GM21526 (cell line): ENCODE results near the gene NOP9.

Experiments
- ATAC-seq: cut with Tn5 transposase; IDR thresholded peaks from one replicate; pipeline ENCODE4 v1.9.1; 2021; ENCODE audit warnings: moderate library complexity; ENCODE audit not compliant: unreplicated experiment, low FRiP score

Gene NOP9, protein sequence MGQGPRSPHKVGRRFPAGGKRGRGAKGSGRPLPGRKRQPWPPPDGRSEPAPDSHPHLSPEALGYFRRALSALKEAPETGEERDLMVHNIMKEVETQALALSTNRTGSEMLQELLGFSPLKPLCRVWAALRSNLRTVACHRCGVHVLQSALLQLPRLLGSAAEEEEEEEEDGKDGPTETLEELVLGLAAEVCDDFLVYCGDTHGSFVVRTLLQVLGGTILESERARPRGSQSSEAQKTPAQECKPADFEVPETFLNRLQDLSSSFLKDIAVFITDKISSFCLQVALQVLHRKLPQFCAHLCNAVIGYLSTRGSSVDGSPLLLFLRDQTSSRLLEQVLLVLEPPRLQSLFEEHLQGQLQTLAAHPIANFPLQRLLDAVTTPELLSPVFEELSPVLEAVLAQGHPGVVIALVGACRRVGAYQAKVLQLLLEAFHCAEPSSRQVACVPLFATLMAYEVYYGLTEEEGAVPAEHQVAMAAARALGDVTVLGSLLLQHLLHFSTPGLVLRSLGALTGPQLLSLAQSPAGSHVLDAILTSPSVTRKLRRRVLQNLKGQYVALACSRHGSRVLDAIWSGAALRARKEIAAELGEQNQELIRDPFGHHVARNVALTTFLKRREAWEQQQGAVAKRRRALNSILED

DNA sequence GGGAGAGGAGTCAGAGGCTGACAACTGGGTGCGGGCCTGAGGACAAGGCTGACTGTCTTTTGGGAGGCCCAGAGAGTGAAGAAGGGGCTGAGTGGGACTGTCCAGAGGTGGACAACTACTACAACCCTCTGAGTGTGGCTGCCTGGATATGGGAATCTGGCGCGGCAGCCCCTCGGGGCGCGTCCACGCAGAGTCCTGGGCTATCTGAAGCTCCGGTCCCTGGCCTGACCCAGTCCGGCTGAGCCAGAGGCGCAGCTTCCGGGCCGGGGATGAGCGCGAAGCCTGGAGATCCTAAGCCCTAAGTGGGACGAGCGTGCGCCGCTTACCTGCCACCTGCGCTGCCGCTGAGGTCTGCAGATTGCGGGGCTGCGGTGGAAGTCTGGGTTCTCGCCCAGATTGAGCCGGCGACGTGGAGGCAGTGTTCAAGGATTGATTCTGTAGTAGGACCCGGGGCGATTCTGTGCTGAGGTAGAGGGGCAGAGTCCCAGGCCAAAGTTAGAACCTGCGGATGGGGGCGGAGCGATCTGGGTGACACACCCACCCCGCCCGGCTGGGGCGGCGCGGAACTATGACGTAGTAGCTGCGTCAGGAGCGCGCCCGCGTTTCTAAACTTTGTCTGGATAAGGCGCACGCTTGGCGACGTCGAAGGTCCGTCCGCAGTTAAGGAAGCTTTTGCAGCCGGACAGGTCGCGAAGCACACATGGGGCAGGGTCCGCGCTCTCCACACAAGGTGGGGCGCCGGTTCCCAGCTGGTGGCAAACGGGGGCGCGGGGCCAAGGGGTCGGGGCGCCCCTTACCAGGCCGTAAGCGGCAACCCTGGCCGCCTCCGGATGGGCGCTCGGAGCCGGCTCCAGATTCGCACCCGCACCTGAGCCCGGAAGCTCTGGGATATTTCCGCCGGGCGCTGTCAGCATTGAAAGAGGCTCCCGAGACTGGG lies at the start of gene NOP9, which contains the start of gene DHRS1:
NOP9 (plus strand) TSS at position 596 of the 937 bp plus-strand sequence; CDS start at position 701, 105 bp downstream.
DHRS1 (minus strand) TSS at position 526 of the 937 bp plus-strand sequence. CDS start 674 bp downstream, outside the sequence.
- peak; percentile 59 for ATAC-seq

DNA sequence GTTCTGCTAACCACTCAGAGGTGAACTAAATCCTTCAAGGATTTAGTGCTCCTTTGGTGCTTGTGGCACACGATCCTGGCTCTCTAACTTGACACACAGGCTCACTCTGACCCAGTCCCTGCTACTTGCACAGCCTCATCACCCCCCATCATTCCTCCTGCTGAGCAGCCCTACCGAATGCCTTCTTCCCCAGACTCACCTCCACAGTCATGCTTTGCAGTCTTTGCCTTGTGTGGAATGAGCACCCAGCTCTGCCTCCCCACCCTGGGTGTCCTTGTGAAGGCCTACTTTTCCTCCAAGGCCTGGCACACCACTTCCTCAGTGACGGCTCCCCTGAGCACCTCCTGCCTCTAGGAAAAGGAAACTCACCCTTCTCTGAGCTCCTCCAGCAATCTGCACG lies 49.3 kb upstream of the NOP9 start:
- ATAC-seq, result no peak

DNA sequence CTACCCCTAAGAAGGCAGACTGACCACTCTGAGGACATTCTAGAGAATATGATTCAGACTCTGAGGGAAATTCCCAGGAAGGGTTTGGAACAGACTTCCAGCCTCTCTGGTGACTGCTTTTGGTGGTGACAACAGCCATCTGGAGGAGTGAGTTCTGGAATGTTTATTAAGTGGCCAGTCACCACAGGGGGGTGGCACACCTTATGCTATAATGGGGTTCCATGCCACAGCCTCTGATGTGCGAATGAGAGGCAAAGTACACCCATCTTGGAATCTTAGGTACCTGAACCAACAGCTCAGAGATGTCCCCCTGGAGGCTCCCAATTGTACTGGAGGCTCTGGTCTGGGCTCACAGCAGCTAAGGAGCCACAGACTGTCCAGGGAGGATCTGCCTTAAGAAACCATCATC lies 47.8 kb upstream of the NOP9 start:
- no peak for ATAC-seq

DNA sequence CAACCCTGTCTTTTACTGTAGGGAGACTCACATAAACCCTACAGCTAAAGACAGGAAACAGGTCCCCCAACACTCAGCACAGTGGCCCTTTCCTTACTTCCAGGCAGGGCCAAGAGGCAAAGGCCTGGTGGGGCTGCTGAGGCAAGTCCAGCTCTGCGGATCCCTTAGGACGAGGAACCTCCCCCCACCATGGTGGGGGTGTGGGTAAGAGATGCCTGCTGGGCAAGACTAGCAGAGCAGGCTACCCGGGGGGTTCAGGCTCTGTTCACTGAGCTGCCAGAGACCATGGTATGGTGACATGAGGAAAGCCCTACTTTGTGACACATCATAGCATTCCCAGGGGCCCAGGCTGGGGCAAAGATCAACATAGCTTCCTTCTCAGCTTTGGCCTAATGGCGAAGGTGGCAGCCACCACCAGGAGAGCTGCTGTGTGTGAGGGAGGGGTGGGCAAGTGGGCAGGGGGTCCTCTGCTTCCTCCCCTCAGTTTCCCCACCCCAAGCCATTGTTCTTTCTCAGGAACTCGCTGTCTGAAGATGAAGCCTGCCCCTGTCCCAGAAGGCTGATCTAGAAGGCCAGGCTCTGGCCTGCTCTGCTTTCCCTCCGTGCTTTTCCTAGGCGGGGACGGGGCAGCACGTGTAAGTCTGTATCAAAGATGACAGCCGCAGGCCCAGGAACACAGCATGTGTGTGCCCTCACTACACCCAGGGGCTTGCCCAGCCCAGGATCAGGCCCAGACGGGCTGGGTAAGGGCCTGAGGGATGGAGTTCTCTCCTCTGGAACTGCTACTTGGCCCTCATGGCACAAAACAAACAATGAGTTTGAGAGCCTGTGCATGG lies 47.1 kb upstream of the NOP9 start:
- ATAC-seq, result no peak

DNA sequence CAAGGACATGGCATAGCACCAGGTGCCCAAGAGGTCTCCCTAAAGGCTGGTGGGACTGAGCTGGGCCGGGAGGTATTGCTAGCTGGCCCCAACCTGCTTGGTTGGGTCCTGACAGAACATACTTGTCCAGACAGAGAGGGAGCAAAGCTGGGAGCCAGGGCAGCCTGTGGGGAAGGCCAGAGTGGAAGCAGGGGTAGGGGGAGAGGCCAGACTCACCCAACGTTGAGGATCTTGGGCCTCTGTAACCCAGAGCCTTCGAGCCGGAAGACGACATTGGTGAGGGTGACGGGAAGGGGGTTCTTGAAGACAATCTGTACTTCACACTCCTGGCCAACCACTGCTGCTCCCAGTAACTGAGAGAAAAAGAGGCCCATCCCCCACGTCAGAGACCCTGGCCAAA lies 45.7 kb upstream of the NOP9 start:
- no peak for ATAC-seq

DNA sequence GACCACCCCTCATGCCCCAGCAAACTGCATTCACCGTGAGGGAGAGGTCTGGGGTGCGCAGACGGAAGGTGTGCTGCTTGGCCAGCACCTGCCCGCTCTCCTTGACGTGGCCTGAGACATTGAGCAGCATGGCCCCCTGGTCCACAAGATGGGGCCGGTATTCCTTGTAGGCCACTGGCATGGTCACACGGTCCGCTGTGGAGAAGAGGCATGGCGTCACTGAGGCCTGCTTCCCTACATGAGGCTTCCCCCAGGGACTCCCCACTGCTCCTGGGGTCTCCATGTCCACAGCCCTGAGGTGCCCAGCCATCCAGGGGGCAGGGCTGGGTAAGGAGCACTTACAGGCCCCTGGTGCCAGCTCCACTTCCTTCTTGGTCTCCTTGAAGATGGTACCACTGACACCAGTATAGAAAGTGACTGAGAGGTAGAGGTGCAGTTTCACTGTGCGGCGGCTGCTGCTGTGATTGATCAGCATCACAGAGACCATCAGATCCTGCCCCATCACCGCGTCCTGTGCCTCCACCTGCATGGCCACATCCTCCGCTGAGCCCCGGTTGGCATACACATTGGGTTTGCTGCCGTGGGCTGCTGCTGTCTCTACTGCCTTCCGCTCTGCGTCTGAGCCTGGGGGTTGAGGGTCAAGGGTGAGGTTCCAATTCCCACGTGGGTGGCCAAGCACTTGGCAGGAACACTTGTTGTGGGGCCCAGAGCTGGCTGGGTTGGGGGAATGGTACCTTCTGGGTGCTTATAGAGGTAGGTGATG lies 44.8 kb upstream of the NOP9 start:
- no peak for ATAC-seq

DNA sequence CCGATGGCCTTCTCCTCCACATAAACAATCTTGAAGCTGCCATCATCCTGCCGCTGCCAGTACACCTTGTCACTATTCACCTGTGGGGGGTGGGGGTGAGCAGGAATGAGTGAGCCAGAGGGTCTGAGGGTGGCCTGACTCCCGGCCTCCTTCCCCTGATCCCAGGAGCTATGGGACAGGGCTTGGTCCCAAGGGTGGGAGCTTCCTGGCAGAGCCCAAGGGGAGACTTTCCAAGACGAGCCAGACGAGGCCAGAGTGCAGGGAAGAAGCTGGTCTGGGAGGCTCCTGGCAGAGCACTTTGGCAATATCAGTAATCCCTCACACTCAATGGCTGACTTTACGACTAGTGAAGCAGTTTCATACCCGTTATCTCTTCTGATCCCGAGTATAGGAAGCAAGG lies 44.2 kb upstream of the NOP9 start:
- no peak for ATAC-seq

DNA sequence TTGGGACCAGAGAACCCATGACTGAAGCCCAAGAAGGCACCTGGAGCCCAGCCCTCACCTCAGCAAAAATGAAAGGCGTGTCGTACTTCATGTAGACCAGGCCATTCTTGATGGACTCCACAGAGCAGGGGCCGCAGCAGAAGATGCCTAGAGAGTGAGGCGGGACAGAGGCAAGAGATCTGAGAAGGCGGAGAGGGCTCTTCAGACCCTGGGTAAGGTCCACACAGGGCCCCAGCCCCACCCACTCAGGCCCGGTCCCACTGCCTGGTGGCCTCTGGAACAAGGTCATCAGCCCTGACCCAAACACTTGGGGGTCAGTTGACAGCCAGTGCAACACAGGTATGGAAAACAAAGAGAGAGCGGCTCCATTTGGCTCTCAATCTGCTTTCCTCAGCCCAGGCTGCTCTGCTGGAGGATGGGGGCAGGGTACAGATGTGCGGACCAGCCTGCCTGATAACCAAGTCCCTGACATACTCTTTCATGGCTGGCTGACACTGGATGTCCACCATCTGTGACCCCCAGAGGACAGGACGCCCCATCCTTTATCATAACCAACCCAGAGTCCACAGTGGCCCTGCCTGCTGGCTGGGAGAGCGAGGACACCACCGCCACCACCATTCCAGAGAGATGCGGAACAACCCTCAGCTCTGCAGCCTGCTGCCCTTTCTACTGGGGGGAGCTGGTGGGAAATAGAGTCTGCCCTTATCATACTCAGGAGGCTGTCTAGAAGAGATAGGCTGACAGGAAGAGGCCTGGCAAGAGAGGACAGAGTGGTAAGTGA lies 43.5 kb upstream of the NOP9 start:
- no peak for ATAC-seq

DNA sequence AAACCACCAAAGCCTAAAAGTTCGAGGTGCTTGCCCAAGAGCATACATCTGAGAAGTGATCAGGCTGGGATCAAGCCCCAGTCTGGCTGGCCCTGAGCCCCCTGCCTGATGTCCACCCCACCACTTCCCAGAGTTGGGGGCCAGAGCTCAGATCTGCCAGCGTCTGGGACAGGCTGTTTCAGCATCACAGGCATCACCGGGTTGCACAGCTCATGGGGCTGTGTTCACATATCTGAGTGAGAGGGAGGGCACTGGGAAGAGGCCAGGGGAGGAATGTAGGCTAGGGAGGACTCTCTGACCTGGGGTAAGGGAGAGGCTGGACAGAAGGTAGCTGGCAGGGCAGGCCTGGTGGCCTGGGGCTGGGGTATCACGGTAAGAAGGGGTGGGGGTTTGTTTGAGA lies 42.7 kb upstream of the NOP9 start:
- no peak for ATAC-seq

DNA sequence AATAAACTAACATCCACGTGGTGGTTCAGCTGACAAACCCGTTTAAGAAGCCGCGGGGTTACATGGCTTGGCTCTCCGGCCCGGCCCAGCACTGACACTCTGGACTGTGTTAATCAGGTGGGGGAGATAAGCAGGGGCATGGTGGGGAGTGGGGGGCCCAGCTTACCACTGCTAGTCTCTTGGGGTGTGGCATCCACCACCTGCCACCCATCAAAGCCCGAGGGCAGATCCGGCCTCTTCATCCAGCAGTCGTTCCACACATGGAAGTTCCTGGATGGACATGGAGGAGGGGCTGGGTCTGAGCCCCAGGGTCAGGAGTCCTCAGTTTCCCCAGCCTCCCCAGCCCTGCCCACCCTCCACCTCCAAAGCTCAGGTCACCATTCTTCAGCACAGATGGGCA lies 41.5 kb upstream of the NOP9 start:
- no peak for ATAC-seq

DNA sequence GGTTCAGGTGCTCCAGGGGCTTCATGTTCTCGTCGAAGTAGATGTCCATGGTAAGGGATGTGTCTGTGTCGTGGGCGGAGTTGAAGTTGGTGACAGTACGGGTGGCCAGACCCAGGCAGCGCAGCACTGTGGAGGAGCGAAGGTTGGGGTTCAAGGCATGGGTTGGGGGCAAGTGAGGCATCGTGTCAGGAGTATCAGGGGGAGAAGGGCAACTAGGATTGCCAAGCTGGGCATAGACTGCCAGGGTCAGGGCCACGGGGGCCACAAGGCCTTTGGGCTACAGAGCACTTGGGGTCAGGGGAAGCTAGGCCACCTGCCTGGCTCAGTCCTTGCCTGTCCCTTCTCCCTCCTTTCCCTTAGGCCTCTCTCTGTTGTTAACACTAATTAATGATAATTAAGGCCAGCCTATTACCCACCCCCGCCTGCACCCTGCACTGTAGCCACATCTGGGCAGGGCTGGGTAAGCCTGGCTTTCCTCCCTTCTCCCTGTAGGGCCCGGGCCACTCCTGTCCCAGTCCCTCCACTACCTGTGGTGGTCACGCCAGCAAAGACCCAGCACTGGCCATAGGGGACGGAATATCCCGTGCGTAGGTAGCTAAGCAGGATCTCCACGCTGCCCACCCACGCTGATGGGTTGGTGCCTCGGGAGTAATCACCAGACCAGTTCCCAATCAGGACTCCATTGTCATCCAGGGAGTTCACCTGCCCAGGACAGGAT lies 40.9 kb upstream of the NOP9 start:
- ATAC-seq, result no peak

DNA sequence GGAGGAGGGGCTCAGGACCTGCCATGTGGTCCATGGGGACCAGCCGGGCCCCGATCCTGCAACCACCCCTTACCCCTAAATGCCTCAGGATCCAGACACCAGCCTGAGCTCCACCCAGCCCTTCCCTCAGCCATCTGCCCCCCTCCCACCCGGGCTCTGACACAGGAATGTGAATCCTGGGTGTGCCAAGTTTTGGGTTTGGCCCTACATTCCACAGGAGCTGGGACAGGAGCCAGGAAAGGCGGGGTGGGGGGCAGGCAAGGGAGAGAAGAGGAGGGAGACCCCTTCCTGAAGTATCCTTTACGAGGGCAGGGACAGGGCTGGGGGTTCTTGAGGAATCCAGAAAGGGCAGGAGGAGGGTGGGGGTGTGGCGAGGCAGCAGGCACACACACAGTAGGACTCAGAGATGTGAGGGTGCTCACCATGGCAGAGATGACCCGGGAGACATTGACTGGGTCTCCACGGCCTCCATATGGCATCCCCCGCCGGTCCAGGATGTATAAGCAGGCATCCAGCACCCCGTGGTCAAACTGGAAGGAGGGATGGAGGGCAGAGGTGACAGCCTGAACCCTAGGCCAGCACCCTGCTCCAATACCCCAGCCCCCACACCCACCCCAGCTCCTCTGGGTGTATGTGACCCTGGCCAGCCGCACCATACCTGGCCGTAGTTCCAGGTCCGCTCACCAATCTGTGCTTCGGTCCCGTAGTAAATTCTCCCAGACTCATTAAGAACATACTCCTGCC lies 40.2 kb upstream of the NOP9 start:
- no peak for ATAC-seq

DNA sequence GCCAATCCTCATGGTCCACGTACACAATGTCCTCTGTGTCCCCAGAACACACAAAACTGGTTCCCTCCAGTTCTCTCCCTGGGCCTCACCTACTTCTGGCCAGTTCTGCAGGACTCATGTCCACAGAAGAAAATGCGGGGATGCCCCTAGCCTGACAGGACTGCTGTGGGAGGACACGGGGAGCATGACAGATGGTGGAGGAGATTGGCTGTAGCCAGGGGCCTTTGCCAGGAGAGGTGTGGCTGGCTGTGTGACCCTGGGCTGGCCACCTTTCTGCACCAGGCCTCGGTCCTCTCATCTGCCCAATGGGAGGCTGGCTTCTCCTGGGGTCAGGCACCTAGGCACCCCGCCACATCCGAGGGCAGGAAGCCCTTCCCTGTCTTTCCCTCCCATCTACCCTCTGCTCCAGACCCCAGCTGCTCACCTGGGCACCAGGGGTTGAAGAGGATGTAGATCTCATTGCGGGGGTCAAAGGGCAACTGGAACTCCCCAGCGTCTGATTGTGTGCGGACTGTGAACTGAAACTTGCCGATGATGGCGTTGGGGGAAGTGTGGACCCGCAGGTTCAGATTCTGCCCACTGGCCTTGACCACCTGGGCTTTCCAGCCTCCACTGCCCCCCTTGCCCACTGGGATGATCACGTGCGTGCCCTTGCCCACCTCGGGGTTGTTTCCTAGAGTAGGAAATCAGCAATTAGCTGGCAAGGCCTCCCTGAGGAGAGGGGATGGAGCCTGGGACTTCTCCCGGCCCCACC lies 39.4 kb upstream of the NOP9 start:
- no peak for ATAC-seq

DNA sequence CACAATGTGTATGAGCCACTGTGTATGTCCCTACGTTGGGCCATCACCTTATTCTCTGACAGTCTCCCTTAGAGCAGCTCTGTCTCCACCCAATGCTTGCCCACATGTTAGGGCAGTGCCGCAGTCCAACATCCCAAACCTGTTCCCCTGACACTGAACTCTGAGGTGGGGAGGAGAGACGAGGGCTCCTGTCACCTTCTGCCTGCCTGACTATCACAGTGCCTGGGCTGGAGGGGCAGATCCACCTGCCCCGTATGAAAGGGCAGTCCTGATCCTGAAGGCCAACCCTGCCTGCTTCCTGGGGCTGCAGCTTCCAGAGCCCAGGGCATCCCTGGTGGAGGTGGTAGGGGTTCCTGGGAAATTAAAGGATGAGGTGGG lies 38.9 kb upstream of the NOP9 start:
- ATAC-seq, result no peak

DNA sequence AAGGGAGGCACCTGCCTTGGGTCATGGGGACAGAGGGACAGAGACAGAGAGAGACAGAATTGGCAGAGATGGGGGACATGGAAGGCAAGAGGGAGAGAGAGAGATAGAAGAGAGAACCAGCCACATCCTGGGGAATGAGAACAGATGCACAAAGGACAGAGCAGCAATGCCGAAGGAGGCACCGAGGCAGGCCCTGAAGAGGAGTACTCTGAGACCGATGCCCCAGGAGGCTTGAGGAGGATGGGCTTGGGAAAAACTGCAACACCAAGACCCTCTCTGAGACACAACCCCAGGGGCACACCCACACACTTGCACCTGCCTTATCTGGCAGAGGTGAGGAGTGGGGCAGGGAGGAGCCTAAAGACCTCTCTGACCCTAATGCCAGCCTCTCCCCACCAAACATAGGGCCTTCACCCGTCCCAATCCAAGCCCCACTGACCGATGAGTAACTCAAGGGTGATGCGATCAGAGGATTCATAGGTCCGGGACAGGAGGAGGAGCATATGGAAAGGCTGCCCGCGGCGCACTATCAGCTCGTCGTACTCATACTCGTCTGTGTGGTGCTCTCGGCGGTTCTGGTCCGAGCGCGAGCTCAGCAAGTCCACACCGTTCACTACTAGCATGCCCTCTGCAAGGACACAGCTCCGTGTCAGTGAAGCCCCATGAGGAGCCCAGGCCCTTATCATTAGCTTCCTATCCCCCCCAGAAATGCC lies 38.2 kb upstream of the NOP9 start:
- no peak for ATAC-seq

DNA sequence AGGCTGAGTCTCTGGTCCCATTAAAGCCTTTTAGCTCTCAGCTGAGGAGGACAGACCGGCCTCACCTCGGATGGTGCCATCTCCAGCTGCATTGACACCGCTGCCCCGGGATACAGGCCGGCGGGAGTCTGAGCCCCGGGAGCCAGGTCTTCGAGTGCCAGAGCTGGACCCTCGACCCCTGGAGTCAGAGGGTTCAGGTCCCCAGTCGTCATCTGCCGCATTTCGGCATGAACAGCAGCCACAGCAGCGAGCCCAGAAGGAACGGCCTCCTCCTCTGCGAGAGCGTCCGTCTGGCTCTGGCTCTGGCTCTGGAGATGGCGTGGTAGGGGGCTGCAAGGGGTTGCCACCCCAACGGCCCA lies 37.7 kb upstream of the NOP9 start:
- no peak for ATAC-seq
